GM12865 (cell line): ENCODE measurements around the gene RBM27.

ENCODE experiments used
- DNase-seq: peaks from one replicate; pipeline ENCODE4 v3.0.0; 2010; ENCODE audit warnings: low read depth
- H3K4me3 ChIP-seq: 2 replicates; pipeline ENCODE4 v1.5.1; 2011; ENCODE audit warnings: mild to moderate bottlenecking, low read depth, low read length, control low read depth
- CTCF ChIP-seq: IDR thresholded peaks from 2 replicates; pipeline ENCODE4 v1.5.1; 2011; ENCODE audit warnings: low read length, control low read depth, low read depth, inconsistent platforms; ENCODE audit not compliant: insufficient read depth; ENCODE audit errors: missing control alignments

Gene RBM27

GRCh38 chr5:146243247-146243646 is 39.8 kb downstream of the RBM27 start:
- TF ChIP-seq CTCF: no peak
- no peak for DNase-seq
- no peak overlapping the region for H3K4me3 ChIP-seq

- no peak for TF ChIP-seq CTCF
- no peak overlapping the region for H3K4me3 ChIP-seq
- no peak for DNase-seq
These were observed 45.2 kb downstream of the RBM27 start for GRCh38 chr5:146248561-146248960.

- H3K4me3 ChIP-seq: no peak overlapping the region
These were observed 46.4 kb downstream of the RBM27 start for GRCh38 chr5:146249801-146250200.

More at GRCh38 chr5:146249801-146250200, 46.4 kb downstream of the RBM27 start:
- no peak for TF ChIP-seq CTCF
- DNase-seq: no peak
